Glomerular endothelial cell (primary cell): ENCODE data around the gene SFXN4. TPM values are rescaled to one million over a fixed set of nuclear protein-coding genes. Genes with fewer than 3 reads are reported as not detected.
"Not testable (repeated sequence)": the region's sequence is repeated elsewhere in the genome, so short reads cannot be mapped to it uniquely, and the experiment has no call there.

ENCODE experiments used
- DNase-seq: peaks from one replicate; pipeline ENCODE4 v3.0.0-alpha.2; 2011; ENCODE audit warnings: low read depth, low spot score; ENCODE audit errors: extremely low read depth
- total RNA-seq: library from RNA; depleted of rRNA; stranded (reverse); fragments of >200 nt; gene quantifications from 2 replicates; pipeline ENCODE4 v1.2.3, GENCODE V29; 2015

Gene SFXN4
- total RNA-seq, 1 donor from 2014 or later: 10.6 TPM

DNA sequence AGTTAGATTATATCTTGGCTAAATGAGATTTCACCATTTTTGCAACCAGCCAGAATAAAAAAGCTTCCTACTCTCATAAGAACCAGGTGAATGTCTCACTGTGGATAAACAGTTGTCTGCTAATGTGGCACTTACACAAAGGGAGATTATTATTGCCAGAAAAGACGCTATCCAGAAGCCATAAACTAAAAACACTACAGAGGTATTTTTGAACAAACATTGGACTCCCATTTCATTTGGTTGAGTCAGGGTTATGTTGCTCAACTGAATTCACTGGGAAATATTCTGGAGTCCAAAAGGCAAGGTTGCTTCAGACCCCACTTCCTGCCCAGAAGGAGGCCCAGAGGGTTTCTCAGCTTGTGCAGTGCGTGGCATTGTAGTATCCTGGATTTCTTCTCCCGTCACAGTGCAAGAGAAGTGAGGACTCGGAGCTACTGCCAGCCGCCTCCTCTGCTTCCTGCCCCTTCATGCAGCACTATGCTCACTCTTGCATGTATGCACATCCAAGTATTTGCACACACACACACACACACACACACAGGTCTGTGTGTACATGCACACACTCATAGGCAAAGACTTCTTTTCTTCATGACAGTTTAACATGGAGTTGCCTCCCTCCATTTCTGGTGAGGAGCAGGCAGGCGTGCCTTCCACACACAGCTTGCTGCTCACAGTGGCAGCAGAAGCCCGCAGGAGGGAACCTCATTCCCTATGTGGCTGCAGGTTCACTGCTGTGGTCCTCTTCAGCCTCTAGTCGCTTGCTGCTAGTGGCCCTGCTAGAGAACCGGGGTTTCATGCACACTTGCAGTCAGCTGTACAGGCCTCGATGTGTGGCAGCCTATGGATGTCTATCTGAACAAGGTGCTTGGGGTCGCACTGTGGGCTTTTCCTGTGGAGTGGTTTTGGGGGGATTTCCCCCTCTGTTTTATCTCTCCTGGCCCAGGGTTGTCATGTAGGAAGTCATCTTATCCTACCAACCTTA, 51.5 kb downstream of the SFXN4 start:
- no peak for DNase-seq

DNA sequence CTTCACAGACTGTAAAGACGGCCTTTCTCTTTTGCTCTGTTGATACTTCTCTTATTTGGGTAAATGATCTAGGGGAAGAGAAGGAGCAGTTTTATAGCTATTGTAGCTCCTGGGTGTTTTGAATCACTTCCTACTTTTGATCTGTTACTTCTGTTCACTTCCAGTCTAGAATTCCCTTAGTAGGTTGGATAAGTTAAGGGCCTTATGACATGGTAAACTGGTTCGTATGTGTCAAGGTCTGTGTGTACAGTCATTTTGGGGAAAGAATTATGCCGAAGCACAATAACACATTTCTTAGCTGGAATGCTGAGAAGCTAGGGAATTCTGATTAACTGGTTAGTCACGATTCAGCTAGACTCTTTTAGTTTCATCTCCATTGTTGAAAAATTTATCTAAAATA, 53.5 kb downstream of the SFXN4 start:
- no peak for DNase-seq

DNA sequence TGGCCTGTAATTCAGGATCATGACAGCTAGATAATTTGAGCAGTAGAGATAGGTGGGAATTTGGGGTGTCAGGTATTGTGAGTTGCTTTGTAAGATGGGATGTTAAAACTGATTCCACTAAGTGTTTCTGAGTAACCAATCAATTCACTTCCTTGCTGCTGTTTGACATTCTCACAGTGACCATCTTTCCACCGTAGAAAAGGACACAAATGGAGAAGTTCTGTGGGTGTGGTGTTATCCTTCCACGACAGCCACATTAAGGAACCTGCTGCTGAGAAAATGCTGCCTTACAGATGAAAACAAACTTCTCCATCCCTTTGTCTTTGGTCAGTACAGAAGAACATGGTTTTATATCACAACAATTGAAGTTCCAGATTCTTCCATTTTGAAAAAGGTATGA, 57.7 kb downstream of the SFXN4 start:
- DNase-seq: not testable (repeated sequence)

DNA sequence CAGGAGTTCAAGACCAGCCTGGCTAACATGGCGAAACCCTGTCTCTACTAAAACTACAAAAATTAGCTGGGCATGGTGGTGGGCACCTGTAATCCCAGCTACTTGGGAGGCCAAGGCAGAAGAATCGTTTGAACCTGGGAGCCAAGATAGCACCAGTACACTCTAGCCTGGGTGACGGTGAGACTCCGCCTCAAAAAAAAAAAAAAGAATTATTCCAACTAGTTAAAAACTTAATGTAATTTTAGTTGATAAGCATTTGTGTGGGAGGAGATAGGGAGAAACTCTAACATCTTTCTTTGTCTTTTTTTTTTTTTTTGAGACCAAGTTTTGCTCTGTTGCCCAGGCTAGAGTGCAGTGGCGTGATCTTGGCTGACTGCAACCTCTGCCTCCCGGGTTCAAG, 58.4 kb downstream of the SFXN4 start:
- DNase-seq: not testable (repeated sequence)

DNA sequence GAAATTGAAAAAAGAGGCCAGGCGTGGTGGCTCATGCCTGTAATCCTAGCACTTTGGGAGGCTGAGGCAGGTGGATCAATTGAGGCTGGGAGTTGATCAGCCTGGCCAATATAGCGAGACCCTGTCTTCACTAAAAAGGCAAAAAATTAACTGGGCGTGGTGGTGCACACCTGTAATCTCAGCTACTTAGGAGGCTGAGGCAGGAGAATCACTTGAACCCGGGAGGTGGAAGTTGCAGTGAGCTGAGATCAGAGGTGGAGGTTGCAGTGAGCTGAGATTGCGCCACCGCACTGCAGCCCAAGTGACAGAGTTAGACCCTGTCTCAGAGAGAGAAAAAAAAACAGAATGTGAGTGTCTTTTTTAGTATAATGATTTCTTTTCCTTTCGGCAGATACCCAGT, 59.6 kb downstream of the SFXN4 start:
- not testable (repeated sequence) for DNase-seq

DNA sequence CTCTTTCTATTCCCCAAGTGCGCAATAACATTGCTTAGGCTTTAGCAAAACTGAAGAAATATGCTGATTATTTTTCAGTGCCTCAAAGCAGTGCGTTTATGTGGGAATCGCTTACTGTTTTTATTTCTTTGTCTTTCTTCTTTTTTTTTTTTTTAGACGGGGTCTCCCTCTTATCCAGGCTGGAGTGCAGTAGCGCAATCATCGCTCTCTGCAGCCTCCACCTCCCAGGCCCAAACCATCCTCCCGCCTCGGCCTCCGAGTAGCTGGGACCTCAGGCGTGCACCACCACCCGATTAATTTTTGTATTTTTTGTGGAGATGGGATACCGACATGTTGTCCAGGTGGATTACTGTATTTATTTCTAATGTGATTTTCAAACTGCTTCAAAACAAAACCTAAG, 60.4 kb downstream of the SFXN4 start:
- no peak for DNase-seq

DNA sequence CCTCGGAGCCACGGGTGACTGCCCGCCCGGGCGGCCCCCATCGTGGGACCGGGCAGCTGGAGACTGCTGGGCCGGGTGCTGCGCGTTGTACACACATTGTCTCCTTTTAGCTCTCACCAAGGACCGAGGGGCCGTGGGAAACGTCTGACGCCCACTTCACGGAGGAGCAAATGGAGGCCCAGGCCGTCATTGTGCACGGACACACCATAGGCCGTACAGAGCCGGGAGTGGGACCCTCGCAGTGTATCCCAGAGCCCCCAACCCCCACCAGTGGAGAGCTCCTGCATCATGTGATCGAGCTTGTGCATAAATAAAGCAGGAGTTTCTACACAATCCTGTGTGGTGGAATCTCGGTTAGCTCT, 60.9 kb downstream of the SFXN4 start:
- DNase-seq: no peak

DNA sequence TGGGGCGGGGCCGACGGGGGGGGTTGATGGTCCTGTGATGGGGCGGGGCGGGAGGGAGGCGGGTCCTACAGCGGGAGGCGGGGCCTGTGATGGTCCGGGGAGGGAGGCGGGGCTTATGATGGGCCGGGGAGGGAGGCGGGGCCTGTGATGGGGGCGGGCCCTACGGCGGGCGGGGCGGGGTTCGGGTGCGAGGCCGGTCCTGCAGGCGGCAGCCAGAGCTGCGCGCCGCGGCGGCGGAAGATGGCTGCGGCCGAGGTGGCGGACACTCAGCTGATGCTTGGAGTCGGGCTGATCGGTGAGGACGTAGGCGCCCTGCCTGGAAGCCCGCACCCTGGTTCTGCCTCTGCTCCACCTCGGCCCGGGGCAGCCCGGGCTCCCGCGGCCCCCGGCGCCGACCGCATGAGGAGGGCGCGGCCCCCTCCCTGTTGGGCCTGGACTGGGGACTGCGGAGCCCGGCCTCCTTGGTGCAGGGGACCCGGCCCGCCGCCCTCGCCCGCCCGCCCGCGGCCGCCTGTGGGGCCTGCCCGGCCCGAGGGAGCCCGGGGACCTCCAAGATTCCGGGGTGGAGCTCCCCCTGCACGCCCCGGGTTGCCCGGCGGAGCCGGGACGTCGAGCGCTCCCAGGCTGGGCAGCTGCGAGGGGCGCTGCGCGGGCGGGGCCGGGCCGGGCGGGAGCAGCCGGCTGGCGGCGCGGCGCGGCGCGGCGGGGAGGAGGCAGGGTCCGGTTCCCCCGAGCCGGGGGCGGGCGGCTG, 61.4 kb downstream of the SFXN4 start, which contains the start of gene DENND10:
DENND10 (plus strand) TSS at position 211 of the 751 bp plus-strand sequence; CDS start at position 241, 30 bp downstream.
- no peak for DNase-seq

DNA sequence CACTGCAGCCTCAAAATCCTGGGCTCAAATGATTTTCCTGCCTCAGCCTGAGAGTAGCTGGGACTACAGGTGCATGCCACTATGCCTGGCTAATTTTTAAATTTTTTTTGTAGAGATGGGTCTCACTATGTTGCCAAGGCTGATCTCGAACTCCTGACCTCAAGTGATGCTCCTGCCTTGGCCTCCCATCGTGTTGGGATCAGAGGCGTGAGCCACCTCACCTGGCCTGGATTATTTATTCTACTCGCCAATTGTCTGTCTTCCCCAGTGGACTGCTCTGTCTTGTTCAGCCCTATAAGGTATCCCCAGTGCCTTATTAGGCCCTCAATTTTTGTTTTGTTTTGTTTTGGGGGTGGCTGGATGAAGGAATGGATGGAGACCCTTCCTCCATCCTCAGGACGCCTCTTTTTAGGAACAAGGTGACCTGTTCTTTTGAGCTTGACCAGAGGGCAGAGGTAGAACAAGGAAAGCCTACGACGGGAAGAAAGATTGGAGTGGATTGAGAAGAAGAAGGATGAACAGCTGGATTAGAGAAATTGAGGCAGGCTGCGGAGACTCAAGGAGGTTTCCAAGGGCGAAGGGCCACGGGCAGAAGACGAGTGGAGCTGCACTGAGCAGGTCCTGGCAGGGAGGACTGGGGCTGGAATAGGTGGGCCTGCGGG, 62.1 kb downstream of the SFXN4 start:
- no peak for DNase-seq

DNA sequence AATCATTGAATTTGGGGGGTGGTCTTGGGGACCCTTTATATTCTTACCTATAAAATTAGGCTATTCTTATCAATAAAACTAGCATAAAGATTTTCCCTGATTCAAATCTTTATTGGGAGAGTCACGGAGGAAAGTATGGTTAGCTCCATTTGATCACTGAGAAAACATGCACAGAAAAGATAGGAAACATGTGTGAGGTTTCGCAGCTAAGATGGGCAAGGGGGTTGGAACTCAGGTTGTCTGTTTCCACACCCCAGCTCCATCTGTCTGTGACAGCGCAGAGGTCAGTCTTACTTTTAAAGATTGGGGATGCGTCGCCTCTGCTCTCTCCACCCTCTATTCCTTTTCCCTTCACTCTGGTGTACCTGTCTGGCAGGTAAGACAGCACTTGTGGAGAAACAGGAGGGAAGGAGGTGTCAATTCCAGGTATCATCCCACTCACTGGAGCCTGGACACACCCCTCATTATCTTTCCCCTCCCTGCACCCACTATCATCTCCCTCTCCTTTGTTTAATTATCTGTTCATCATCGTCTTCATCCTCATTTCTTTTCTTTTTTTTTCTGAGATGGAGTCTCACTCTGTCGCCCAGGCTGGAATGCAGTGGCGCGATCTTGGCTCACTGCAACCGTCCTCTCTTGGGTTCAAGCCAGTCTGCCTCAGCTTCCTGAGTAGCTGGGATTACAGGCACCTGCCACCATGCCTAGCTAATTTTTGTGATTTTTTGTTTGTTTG, 64.0 kb downstream of the SFXN4 start:
- DNase-seq: no peak

DNA sequence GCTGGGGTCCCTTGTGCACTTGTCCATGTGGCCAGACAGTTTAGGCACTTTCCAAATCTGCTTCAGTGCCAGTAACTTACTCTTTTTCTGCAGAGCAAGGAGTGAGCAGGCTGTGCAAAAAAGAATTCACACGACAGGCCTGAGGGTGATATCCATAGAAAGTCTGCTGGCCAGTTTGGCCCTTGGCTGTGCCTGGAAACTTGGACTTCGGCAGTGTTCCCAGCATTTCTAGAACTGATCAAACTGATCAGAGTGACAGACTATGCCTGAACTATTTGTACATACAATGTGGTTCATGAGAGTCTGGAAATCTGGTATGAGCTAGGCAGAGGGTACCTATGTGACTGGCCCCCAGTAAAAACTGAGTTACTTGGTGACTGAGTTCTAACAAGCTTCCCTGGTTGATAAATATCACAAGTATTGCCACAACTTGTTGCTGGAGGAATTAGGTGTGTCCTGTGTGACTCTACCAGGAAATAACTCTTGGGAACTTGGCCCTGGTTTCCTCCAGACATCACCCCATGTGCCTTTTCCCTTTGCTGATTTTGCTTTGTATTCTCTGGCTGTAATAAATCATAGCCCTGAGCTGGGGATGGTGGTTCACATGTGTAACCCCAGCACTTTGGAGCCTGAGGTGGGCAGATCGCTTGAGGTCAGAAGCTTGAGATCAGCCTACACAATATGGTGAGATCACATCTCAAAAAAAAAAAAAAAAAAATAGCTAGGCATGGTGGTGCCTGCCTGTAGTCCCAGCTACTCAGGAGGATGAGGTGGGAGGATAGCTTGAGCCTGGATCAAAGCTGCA, 64.9 kb downstream of the SFXN4 start:
- peak; percentile 68 for DNase-seq

DNA sequence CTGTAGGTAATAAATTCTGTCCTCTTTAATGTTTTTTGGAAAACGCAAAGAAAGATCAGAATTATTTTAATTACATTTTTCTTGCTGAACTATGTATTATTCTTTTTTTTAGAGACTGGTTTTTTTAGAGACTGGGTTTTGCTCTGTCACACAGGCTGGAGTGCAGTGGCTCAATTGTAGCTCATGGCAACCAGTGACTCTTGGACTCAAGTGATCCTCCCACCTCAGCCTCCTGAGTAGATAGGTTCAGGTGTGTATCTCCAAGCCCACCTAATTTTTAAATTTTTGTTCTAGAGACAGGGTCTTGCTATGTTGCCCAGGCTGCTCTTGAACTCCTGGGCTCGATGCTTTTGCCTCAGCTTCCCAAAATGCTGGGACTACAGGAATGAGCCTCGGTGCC, 66.9 kb downstream of the SFXN4 start:
- no peak for DNase-seq

DNA sequence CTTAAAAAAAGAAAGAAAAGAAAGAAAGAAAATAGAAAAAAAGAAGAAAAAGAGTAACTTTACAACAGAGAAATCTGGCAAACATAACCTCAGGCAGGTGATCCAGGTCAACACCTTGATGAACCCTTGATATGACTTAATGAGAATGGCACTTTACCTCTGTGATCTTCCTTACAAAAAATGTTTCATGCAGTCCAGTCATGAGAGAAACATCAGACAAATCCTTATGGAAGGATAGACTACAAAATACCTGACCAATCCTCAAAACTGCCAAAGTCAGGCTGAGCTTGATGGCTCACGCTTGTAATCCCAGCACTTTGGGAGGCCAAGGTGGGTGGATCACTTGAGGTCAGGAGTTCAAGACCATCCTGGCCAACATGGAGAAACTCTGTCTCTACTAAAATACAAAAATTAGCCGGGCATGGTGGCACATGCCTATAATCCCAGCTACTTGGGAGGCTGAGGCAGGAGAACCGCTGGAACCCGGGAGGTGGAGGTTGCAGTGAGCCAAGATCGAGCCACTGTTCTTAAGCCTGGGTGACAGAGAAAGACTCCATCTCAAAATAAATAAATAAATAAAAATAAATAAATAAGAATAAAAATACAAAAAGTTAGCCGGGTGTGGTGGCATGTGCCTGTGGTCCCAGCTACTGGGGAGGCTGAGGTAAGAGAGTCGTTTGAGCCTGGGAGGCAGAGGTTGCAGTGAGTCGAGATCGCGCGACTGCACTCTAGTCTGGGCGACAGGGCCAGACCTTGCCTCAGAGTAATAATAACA, 68.7 kb downstream of the SFXN4 start:
- DNase-seq: not testable (repeated sequence)

DNA sequence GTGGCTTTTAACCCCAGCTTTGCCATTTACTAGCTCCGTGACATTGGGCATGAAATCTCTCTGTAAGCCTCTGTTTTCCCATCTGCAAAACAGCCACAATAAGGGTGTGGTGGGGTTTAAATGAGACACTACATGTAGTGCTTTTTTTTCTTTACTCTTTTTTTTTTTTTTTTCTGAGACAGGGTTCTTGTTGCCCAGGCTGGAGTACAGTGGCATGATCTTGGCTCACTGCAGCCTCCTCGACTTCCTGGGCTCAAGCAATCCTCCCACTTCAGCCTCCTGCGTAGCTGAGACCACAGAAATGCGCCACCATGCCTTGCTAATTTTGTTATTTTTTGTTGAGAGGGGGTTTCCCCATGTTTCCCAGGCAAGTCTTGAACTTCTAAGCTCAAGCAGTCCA, 69.9 kb downstream of the SFXN4 start:
- DNase-seq: no peak

DNA sequence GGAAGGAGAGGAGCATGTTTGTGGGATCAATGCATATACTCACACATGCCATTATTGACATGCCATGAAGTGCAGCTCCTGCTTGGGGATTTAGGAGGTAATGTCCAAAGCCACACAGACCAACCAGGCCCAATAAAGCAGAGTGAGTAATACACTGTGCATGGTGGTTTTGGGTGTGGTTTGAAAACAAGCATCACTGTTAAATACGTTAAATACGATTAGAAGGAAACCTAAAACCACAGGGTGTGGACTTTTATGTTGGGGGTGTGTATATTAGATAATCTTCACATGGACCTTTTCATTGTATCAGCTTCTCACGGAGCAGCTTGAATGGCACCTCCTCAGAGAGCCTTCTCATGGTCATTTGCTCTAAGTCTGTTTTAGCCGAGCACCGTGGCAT, 74.5 kb downstream of the SFXN4 start:
- DNase-seq: no peak
